RWPE1 (cell line): ENCODE data around the gene PARP3.
A peak's percentile ranks its signal among the peaks of the same experiment; 100 is the strongest.
"Not testable (repeated sequence)": the region's sequence is repeated elsewhere in the genome, so short reads cannot be mapped to it uniquely, and the experiment has no call there.

Source experiments
- CTCF ChIA-PET: fragments of 350-600 bp; sonication (Branson Sonifier 250); formaldehyde crosslinking; extraction: SDS; loops from one replicate; lab custom pipeline; 2021; lab: Yijun Ruan, JAX
- POLR2A ChIA-PET: fragments of 400-600 bp; formaldehyde crosslinking; extraction: SDS; loops from one replicate; lab custom pipeline; 2020; ENCODE audit warnings: antibody characterized with exemption; ENCODE audit not compliant: low non-redundant PET; lab: Yijun Ruan, JAX
- DNase-seq: peaks from one replicate; pipeline ENCODE4 v3.0.0; 2012; ENCODE audit warnings: low spot score
- H3K27ac ChIP-seq: fragments of 450-650 bp; 2 replicates; pipeline ENCODE4 v1.5.1; 2017
- CTCF ChIP-seq: fragments of 450-650 bp; conservative IDR thresholded peaks from 2 replicates; pipeline ENCODE4 v1.5.1; 2017; ENCODE audit warnings: low read depth, mild to moderate bottlenecking

Gene PARP3

GRCh38 chr3:51941798-51942602 lies at the start of gene PARP3, which contains the start of gene RRP9:
TSS of gene PARP3 (plus strand) at chr3:51942363. CDS start at chr3:51943356, 993 bp downstream.
TSS of gene RRP9 (minus strand) at chr3:51941904. CDS start at chr3:51941867, 37 bp downstream.
- TF ChIP-seq CTCF: peak; percentile 98
- ChIA-PET CTCF (interaction anchor here (0.6 to 1.1 kb wide), 7 partner anchors 14 to 1556 kb away, joined by 3 to 5 read pairs (median 3); partner anchors contain the start of genes ABHD14B and GPR62), POLR2A (no interaction called here)
- DNase-seq: peak; percentile 97
- H3K27ac ChIP-seq: peak within 1 kb of the TSS; percentile 91

GRCh38 chr3:51894391-51894790 lies 47.8 kb upstream of the PARP3 start:
- H3K27ac ChIP-seq: no peak overlapping the region
- TF ChIP-seq CTCF: no peak
- ChIA-PET CTCF (no interaction called here), POLR2A (no interaction called here)
- no peak for DNase-seq

DNA sequence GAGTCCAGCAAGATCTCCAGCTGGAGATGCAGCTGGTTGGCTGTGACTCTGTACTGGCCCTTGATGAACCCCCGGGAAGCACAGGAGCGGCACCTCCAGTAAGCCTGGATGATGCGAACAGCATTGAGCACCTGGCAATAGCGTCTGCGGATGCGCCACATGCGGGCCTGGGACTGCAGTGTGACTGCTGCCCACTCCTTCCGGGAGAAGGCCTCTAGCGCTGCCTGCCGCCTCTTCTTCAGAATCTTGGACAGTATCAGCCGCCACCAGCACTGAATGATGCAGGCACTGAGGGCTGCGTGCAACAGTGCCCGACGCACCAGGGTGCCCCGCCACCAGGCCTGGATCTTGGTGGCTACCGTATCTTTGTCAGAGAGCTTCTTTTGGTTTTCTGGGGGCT lies 47.2 kb upstream of the PARP3 start:
- POLR2A ChIA-PET: no interaction called here
- TF ChIP-seq CTCF: no peak
- no peak for DNase-seq
- H3K27ac ChIP-seq: no peak overlapping the region
- CTCF ChIA-PET: interaction anchor here (0.6 kb wide), 1 partner anchor 78 kb away, joined by 3 read pairs; no protein-coding TSS in a partner anchor

- ChIA-PET CTCF (no interaction called here), POLR2A (no interaction called here)
- no peak for DNase-seq
- TF ChIP-seq CTCF: no peak
- H3K27ac ChIP-seq: no peak overlapping the region
Observed at GRCh38 chr3:51896607-51897305, 45.4 kb upstream of the PARP3 start.

- CTCF ChIA-PET: no interaction called here
- no peak overlapping the region for H3K27ac ChIP-seq
- DNase-seq: no peak
- POLR2A ChIA-PET: no interaction called here
- TF ChIP-seq CTCF: no peak
Observed at GRCh38 chr3:51897391-51897790, 44.8 kb upstream of the PARP3 start.

DNA sequence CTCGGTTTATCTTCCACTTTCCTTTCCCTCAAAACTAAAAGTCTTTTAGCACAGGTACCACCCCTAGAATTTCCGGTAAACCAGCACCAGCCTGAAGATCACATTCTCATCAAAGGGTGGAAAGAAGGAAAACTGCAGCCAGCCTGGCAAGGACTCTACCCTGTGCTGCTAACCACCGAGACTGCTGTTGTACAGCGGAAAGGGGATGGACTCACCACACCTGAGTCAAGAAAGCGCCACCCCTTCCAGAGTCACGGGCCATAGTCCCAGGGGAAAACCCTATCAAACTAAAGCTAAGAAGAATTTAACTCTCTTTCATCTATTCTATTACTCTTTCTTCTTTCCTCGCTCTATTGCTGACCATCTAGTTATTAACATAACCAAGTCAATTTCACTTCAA lies 42.1 kb upstream of the PARP3 start:
- CTCF ChIA-PET: interaction anchor here (0.7 kb wide), 2 partner anchors 52 to 371 kb away, joined by 3 to 4 read pairs; no protein-coding TSS in a partner anchor
- POLR2A ChIA-PET, DNase-seq, H3K27ac ChIP-seq: not testable (repeated sequence)

GRCh38 chr3:51902361-51902760 lies 39.8 kb upstream of the PARP3 start:
- DNase-seq, H3K27ac ChIP-seq, CTCF ChIA-PET, POLR2A ChIA-PET: not testable (repeated sequence)
